ENCODE results near the gene WDR64. TPM values are rescaled to one million over a fixed set of nuclear protein-coding genes. Genes with fewer than 3 reads are reported as not detected.

The WDR64 gene
- total and polyA plus RNA-seq, 2 of the 4 experiments (the other 2 are of a cell fraction), result not detected

DNA sequence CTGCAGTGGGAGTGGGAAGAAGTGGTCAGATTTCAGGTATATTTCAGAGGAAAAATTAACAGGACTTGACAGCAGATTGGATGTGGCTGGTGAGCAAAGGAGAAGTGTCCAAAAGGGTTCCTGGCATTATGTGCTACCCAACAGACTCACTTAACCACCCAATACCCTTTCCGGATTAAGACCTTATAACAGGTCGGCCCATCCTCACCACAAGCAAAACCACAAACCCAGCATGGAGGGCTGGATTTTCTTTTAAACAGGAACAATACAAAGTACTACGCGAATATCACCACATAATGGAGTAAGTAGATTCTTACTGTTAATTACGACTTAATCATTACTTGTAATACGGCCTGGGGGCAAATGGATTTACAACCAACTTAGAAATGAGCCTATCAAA lies 59.2 kb downstream of the WDR64 start:
- H2BK15ac ChIP-seq (ENCODE audit: low read depth, low read length), result no peak overlapping the region
- in situ Hi-C loops (cut with MboI; ENCODE audit: low sequenced_read_pairs), result no loop called here
- H3K27me3 ChIP-seq (ENCODE audit: control insufficient read depth, insufficient read depth, low read length), result 0 out of 2 replicates have a peak, but pooled peaks cover 2% of the 10 kb centered on the region
- H3K9me1 ChIP-seq (ENCODE audit: insufficient read depth, low read length), result no peaks in the 10 kb centered on the region
- no peak overlapping the region for H2AFZ ChIP-seq (replicated peaks; ENCODE audit: low read length, poor library complexity)
- H3K23ac ChIP-seq (ENCODE audit: low read depth, low read length), result no peak overlapping the region
- H3K9ac ChIP-seq (ENCODE audit: low read depth, low read length), result no peak overlapping the region
- no peak for DNase-seq
- no CpG with 5 or more reads among the region's 6 CpGs for WGBS, 2 experiments (ENCODE audit: extremely low coverage in 2 of 2, insufficient read length in 1 of 2)
- H3K27ac ChIP-seq (ENCODE audit: insufficient read depth, low read length), result no peak overlapping the region
- CTCF ChIA-PET, result no interaction called here
- no peak overlapping the region for H3K56ac ChIP-seq (ENCODE audit: extremely low read depth, insufficient read depth, low read length)
- no peak overlapping the region for H3K18ac ChIP-seq (ENCODE audit: low read depth, low read length)
- TF ChIP-seq CEBPB (IDR thresholded peaks at IDR 0.05; ENCODE audit: low read depth, low read length) (no peak), CHD1 (IDR thresholded peaks at IDR 0.05; ENCODE audit: low read depth, low read length) (no peak)
- no peak for ATAC-seq (ENCODE audit: low read depth)
- POLR2A ChIA-PET (ENCODE audit: unreplicated experiment), result interaction anchor here (0.6 kb wide), 1 partner anchor 1792 kb away, joined by 3 read pairs; no protein-coding TSS in a partner anchor
- H3K4me3 ChIP-seq (ENCODE audit: insufficient read depth, low read depth, low read length), result no peak overlapping the region
- no peak overlapping the region for H4K91ac ChIP-seq (ENCODE audit: insufficient read depth, low read depth, low read length)
- H2BK120ac ChIP-seq (ENCODE audit: low read depth, low read length), result no peak overlapping the region
- H3K4ac ChIP-seq (ENCODE audit: low read depth, low read length), result no peak overlapping the region
- dilution Hi-C loops (cut with HindIII; ENCODE audit: low sequenced_read_pairs, unreplicated experiment), result no loop called here
- no peaks in the 10 kb centered on the region for H3K4me1 ChIP-seq (ENCODE audit: control insufficient read depth, insufficient read depth, low read length)
- H2AK9ac ChIP-seq (replicated peaks; ENCODE audit: low read depth, low read length, poor library complexity), result no peak overlapping the region
- no peak overlapping the region for H2AK5ac ChIP-seq (ENCODE audit: low read depth, low read length)
- no peaks in the 10 kb centered on the region for H4K20me1 ChIP-seq (ENCODE audit: insufficient read depth, low read length)
- no peak overlapping the region for H4K8ac ChIP-seq (ENCODE audit: low read depth in 2 of 2, low read length in 2 of 2)
- no peaks in the 10 kb centered on the region for H3K9me3 ChIP-seq (ENCODE audit: control insufficient read depth, insufficient read depth, low read length)
- no peaks in the 10 kb centered on the region for H3K36me3 ChIP-seq (ENCODE audit: control insufficient read depth, insufficient read depth, low read length)
- no TSS peak for BruUV-seq (replicated peaks)
- H4K5ac ChIP-seq (ENCODE audit: low read depth, low read length), result no peak overlapping the region
- no peak overlapping the region for H2BK5ac ChIP-seq (ENCODE audit: low read depth, low read length, poor library complexity, severe bottlenecking)
- no peak overlapping the region for H3K14ac ChIP-seq (replicated peaks; ENCODE audit: low read depth, low read length)
- no peak overlapping the region for H2BK20ac ChIP-seq (ENCODE audit: low read depth, low read length)
- intact Hi-C loops (cut with micrococcal nuclease), result no loop called here
- H3K4me2 ChIP-seq (ENCODE audit: low read depth, low read length), result no peak overlapping the region
- no peaks in the 10 kb centered on the region for H3K79me1 ChIP-seq (ENCODE audit: low read depth in 1 of 2, low read length in 2 of 2)
